ENCODE data around the gene ANO2.

Gene ANO2

GRCh38 chr12:5535541-5535940, 409.5 kb downstream of the ANO2 start:
- H3K4me1 ChIP-seq (ENCODE audit: low read depth, poor library complexity, severe bottlenecking): no peaks in the 10 kb centered on the region
- no peak overlapping the region for H3K4me3 ChIP-seq (IDR thresholded peaks at IDR 0.05; ENCODE audit: insufficient read depth, low read depth, low read length)
- H3K27ac ChIP-seq: no peak overlapping the region
- no peaks in the 10 kb centered on the region for H3K27me3 ChIP-seq (ENCODE audit: insufficient read depth, low read depth)
- H3K9ac ChIP-seq: no peak overlapping the region
- TF ChIP-seq CTCF (conservative IDR thresholded peaks at IDR 0.05; ENCODE audit: low read depth, low read length): no peak
- H4K20me1 ChIP-seq (ENCODE audit: insufficient read depth): no peaks in the 10 kb centered on the region
- H3K36me3 ChIP-seq (ENCODE audit: insufficient read depth): no peaks in the 10 kb centered on the region
- no peaks in the 10 kb centered on the region for H3K79me2 ChIP-seq (ENCODE audit: insufficient read depth, low read depth)
- no peak overlapping the region for H2AFZ ChIP-seq (ENCODE audit: low read depth)
- no peak overlapping the region for H3K4me2 ChIP-seq

DNA sequence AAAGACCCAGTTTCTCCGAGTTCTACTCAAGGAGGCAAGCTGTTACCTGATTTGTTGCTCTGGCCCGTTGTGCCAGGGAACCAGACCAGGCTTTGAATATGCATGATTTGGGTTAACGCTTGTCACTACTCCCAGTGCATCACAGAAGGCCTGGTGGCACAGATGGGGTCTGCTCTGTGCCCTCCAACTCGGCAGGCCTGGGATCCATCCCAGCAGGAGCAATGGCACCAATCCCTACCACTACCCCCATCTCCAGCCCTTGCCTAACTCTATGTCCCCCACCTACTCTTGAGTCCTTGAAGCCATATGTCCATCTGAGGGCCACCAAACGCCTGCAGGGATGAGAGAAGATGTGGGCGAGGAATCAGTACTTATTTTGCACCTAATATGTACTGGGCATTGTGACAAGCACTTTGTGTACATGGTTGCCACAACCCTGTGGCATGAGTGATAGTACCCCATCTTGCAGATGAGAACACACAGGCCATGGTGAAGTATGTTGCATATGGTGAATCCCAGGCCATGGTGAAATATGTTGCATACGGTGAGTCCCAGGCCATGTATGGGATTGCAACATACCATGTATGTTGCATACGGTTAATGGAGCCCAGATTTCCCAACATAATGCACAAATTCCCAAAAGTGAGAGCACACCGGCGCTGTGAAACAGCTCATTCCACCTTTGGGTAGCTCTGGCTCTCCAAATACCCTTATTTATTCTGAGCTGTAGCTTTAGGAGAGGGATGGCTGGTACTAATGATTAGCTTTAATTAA, 410.4 kb downstream of the ANO2 start:
- H3K9ac ChIP-seq: no peak overlapping the region
- H3K27me3 ChIP-seq (ENCODE audit: insufficient read depth, low read depth): no peaks in the 10 kb centered on the region
- TF ChIP-seq CTCF (conservative IDR thresholded peaks at IDR 0.05; ENCODE audit: low read depth, low read length): no peak
- H2AFZ ChIP-seq (ENCODE audit: low read depth): no peak overlapping the region
- no peak overlapping the region for H3K4me2 ChIP-seq
- no peaks in the 10 kb centered on the region for H4K20me1 ChIP-seq (ENCODE audit: insufficient read depth)
- no peak overlapping the region for H3K4me3 ChIP-seq (IDR thresholded peaks at IDR 0.05; ENCODE audit: insufficient read depth, low read depth, low read length)
- H3K27ac ChIP-seq: no peak overlapping the region
- H3K36me3 ChIP-seq (ENCODE audit: insufficient read depth): no peaks in the 10 kb centered on the region
- H3K4me1 ChIP-seq (ENCODE audit: low read depth, poor library complexity, severe bottlenecking): no peaks in the 10 kb centered on the region
- H3K79me2 ChIP-seq (ENCODE audit: insufficient read depth, low read depth): no peaks in the 10 kb centered on the region

GRCh38 chr12:5533368-5533767, 411.7 kb downstream of the ANO2 start:
- H3K27ac ChIP-seq: no peak overlapping the region
- no peaks in the 10 kb centered on the region for H3K79me2 ChIP-seq (ENCODE audit: insufficient read depth, low read depth)
- no peaks in the 10 kb centered on the region for H3K36me3 ChIP-seq (ENCODE audit: insufficient read depth)
- no peak overlapping the region for H3K4me2 ChIP-seq
- no peaks in the 10 kb centered on the region for H3K27me3 ChIP-seq (ENCODE audit: insufficient read depth, low read depth)
- TF ChIP-seq CTCF (conservative IDR thresholded peaks at IDR 0.05; ENCODE audit: low read depth, low read length): no peak
- H3K4me1 ChIP-seq (ENCODE audit: low read depth, poor library complexity, severe bottlenecking): no peaks in the 10 kb centered on the region
- no peak overlapping the region for H3K4me3 ChIP-seq (IDR thresholded peaks at IDR 0.05; ENCODE audit: insufficient read depth, low read depth, low read length)
- no peaks in the 10 kb centered on the region for H4K20me1 ChIP-seq (ENCODE audit: insufficient read depth)
- H2AFZ ChIP-seq (ENCODE audit: low read depth): no peak overlapping the region
- H3K9ac ChIP-seq: no peak overlapping the region

- Histone ChIP-seq H2AFZ (ENCODE audit: low read depth) (no peak overlapping the region), H4K20me1 (ENCODE audit: insufficient read depth) (no peaks in the 10 kb centered on the region), H3K79me2 (ENCODE audit: insufficient read depth, low read depth) (no peaks in the 10 kb centered on the region), H3K4me2 (no peak overlapping the region), H3K4me3 (IDR thresholded peaks at IDR 0.05; ENCODE audit: insufficient read depth, low read depth, low read length) (no peak overlapping the region), H3K36me3 (ENCODE audit: insufficient read depth) (no peaks in the 10 kb centered on the region), H3K27me3 (ENCODE audit: insufficient read depth, low read depth) (no peaks in the 10 kb centered on the region), H3K27ac (no peak overlapping the region), H3K9ac (no peak overlapping the region), H3K4me1 (ENCODE audit: low read depth, poor library complexity, severe bottlenecking) (no peaks in the 10 kb centered on the region)
- no peak for TF ChIP-seq CTCF (conservative IDR thresholded peaks at IDR 0.05; ENCODE audit: low read depth, low read length)
These were observed 419.2 kb downstream of the ANO2 start for GRCh38 chr12:5525783-5526367.
